Neuronal stem cell (in vitro differentiated cells): ENCODE results near the gene CLEC16A.

Experiments
- DNase-seq: peaks from one replicate; pipeline ENCODE4 v3.0.0-alpha.2; 2013; ENCODE audit warnings: low spot score
- H2AFZ ChIP-seq: one replicate; pipeline ENCODE4 v1.6.1; 2013; ENCODE audit warnings: mild to moderate bottlenecking, low read length, inconsistent platforms
- H2AK5ac ChIP-seq: 2 replicates; pipeline ENCODE4 v1.6.1; 2013; ENCODE audit warnings: low read depth, mild to moderate bottlenecking, inconsistent platforms, low read length, moderate library complexity, mixed read lengths
- H2BK120ac ChIP-seq: 2 replicates; pipeline ENCODE4 v1.6.1; 2013; ENCODE audit warnings: low read depth, mild to moderate bottlenecking, inconsistent platforms, low read length, moderate library complexity, mixed read lengths
- H2BK12ac ChIP-seq: one replicate; pipeline ENCODE4 v1.6.1; 2013; ENCODE audit warnings: low read length, inconsistent platforms
- H2BK15ac ChIP-seq: 2 replicates; pipeline ENCODE4 v1.6.1; 2013; ENCODE audit warnings: mild to moderate bottlenecking, low read length, inconsistent platforms, mixed read lengths
- H2BK5ac ChIP-seq: one replicate; pipeline ENCODE4 v1.6.1; 2013; ENCODE audit warnings: inconsistent platforms, mild to moderate bottlenecking, low read length, moderate library complexity
- H3K14ac ChIP-seq: one replicate; pipeline ENCODE4 v1.6.1; 2013; ENCODE audit warnings: low read length, inconsistent platforms
- H3K18ac ChIP-seq: 2 replicates; pipeline ENCODE4 v1.6.1; 2013; ENCODE audit warnings: low read length, inconsistent platforms
- H3K23ac ChIP-seq: 2 replicates; pipeline ENCODE4 v1.6.1; 2013; ENCODE audit warnings: low read depth, mild to moderate bottlenecking, mixed read lengths, low read length, inconsistent platforms; ENCODE audit not compliant: poor library complexity
- H3K27ac ChIP-seq: replicated peaks from 3 replicates; pipeline ENCODE4 v1.5.1; 2013; ENCODE audit warnings: low read length, inconsistent platforms
- H3K27me3 ChIP-seq, 3 experiments: 2 replicates each; pipeline ENCODE4 v1.6.1; 2013; ENCODE audit warnings: low read length in 3 of 3, mild to moderate bottlenecking in 2 of 3, inconsistent platforms in 1 of 3, low read depth in 1 of 3, mixed read lengths in 1 of 3, moderate library complexity in 1 of 3; ENCODE audit not compliant: control insufficient read depth in 3 of 3, insufficient read depth in 3 of 3
- H3K36me3 ChIP-seq, 2 donors: replicated peaks in 1 of 2; 2 replicates each; pipeline ENCODE4 v1.6.1; 2013; ENCODE audit warnings: low read length in 2 of 2; ENCODE audit not compliant: control insufficient read depth in 2 of 2, insufficient read depth in 2 of 2
- H3K4ac ChIP-seq: 2 replicates; pipeline ENCODE4 v1.6.1; 2013; ENCODE audit warnings: inconsistent platforms, mild to moderate bottlenecking, low read length, moderate library complexity
- H3K4me1 ChIP-seq, 2 donors: 1 replicate in 1 of 2; 2 replicates in 1 of 2; pipeline ENCODE4 v1.6.1; 2013; ENCODE audit warnings: low read length in 2 of 2, low read depth in 1 of 2; ENCODE audit not compliant: control insufficient read depth in 2 of 2, insufficient read depth in 1 of 2
- H3K4me2 ChIP-seq: one replicate; pipeline ENCODE4 v1.6.1; 2013; ENCODE audit warnings: mild to moderate bottlenecking, low read length, inconsistent platforms; ENCODE audit not compliant: insufficient read depth, poor library complexity, severe bottlenecking
- H3K4me3 ChIP-seq, 2 donors: 2 replicates each; pipeline ENCODE4 v1.5.1; 2013; ENCODE audit warnings: low read length in 2 of 2, mild to moderate bottlenecking in 2 of 2, inconsistent platforms in 1 of 2, moderate library complexity in 1 of 2
- H3K79me1 ChIP-seq: one replicate; pipeline ENCODE4 v1.6.1; 2013; ENCODE audit warnings: low read depth, mild to moderate bottlenecking, inconsistent platforms, low read length, moderate library complexity
- H3K9ac ChIP-seq: one replicate; pipeline ENCODE4 v1.6.1; 2013; ENCODE audit warnings: mild to moderate bottlenecking, low read depth, low read length, inconsistent platforms; ENCODE audit not compliant: poor library complexity
- H3K9me3 ChIP-seq, 2 donors: replicated peaks in 1 of 2; 2 replicates each; pipeline versions ENCODE3 to v1.6.1; 2013; ENCODE audit warnings: low read length in 2 of 2, mild to moderate bottlenecking in 2 of 2, inconsistent platforms in 1 of 2, low read depth in 1 of 2, mixed read lengths in 1 of 2, moderate library complexity in 1 of 2; ENCODE audit not compliant: control insufficient read depth in 2 of 2, insufficient read depth in 1 of 2
- H4K8ac ChIP-seq: one replicate; pipeline ENCODE4 v1.6.1; 2013; ENCODE audit warnings: low read depth, mild to moderate bottlenecking, inconsistent platforms, low read length, moderate library complexity
- H4K91ac ChIP-seq: one replicate; pipeline ENCODE4 v1.6.1; 2013; ENCODE audit warnings: low read length, low read depth, mild to moderate bottlenecking, inconsistent platforms; ENCODE audit not compliant: poor library complexity
- WGBS, 2 donors: extraction: QIAGEN DNeasy Blood & Tissue Kit; methylation state at CpG; one replicate each; pipeline ENCODE4 v1.1.7; 2013; ENCODE audit warnings: missing lambda C conversion rate in 2 of 2, mixed read lengths in 1 of 2; ENCODE audit not compliant: insufficient read length in 2 of 2, insufficient replicate concordance in 1 of 2; ENCODE audit errors: extremely low coverage in 2 of 2; 5-methylcytosine and 5-hydroxymethylcytosine counted together

The CLEC16A gene

GRCh38 chr16:10932959-10933710, 11.2 kb upstream of the CLEC16A start:
- Histone ChIP-seq H3K23ac (peak overlapping the region; percentile 27), H2AK5ac (no peak overlapping the region), H3K27ac (no peak overlapping the region), H3K4me2 (no peak overlapping the region), H3K27me3 (no peaks in the 10 kb centered on the region), H4K8ac (no peak overlapping the region), H3K14ac (no peak overlapping the region), H4K91ac (no peak overlapping the region), H3K4me3 (no peak overlapping the region), H2AFZ (no peak overlapping the region), H3K36me3 (peaks cover 4 to 58% of the 10 kb centered on the region in 2 donors), H2BK5ac (no peak overlapping the region), H3K4me1 (no peaks in the 10 kb centered on the region), H2BK15ac (no peak overlapping the region), H3K79me1 (peaks cover 2% of the 10 kb centered on the region), H3K18ac (no peak overlapping the region), H3K4ac (no peak overlapping the region), H3K9ac (no peak overlapping the region), H2BK120ac (no peak overlapping the region), H3K9me3 (no peaks in the 10 kb centered on the region), H2BK12ac (no peak overlapping the region)
- no peak for DNase-seq
- no CpG with 5 or more reads among the region's 11 CpGs for WGBS, 2 donors

GRCh38 chr16:10933865-10934264, 10.5 kb upstream of the CLEC16A start:
- Histone ChIP-seq H3K79me1 (peaks cover 2% of the 10 kb centered on the region), H2AFZ (no peak overlapping the region), H3K27ac (no peak overlapping the region), H3K4me2 (no peak overlapping the region), H3K4ac (no peak overlapping the region), H4K8ac (no peak overlapping the region), H3K36me3 (peaks cover 4 to 57% of the 10 kb centered on the region in 2 donors), H3K14ac (no peak overlapping the region), H4K91ac (no peak overlapping the region), H2BK15ac (no peak overlapping the region), H3K23ac (no peak overlapping the region), H2AK5ac (no peak overlapping the region), H2BK12ac (no peak overlapping the region), H3K27me3 (no peaks in the 10 kb centered on the region), H2BK120ac (no peak overlapping the region), H3K4me3 (no peak overlapping the region), H2BK5ac (no peak overlapping the region), H3K9ac (no peak overlapping the region), H3K4me1 (no peaks in the 10 kb centered on the region), H3K9me3 (no peaks in the 10 kb centered on the region), H3K18ac (no peak overlapping the region)
- no CpG with 5 or more reads among the region's 8 CpGs for WGBS, 2 donors
- no peak for DNase-seq

DNA sequence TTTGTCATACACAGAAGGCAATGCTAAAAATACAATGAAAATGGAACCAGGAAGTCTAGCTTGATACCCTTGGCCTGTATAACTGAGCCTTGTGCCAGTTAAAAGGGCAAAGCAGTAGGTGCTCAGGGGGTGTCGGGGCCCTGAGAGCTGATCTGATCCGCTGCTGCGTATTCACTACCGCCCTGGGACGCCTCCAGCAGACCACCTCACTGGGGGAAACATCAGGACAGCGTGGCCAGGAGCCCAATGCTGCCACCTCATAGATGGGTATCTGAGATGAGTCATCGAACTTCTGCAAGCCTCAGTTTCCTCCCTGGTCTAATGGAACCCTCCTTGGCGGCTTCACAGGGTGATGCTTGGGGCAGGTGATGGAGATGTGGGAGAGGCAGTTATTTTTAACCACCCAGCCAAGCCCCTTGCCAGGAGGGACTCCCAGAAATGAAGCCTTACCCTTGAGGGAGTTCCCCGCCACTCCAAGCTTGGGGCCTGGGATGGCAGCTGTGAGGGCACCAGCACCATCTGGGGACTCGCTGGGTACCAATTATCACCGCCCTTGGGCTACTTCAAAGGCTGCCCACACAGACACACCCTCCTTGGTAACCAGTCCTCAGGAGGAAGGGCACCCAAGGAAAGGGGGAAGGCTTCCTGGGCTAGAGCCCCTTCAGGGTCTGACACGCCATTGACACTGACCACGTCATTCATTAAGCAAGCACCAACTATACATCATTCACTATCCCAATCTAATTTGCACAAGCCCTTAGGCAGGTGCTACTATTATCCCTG, 9.8 kb upstream of the CLEC16A start:
- WGBS, 2 donors, result no CpG with 5 or more reads among the region's 13 CpGs
- no peak for DNase-seq
- H3K4ac ChIP-seq, result no peak overlapping the region
- H3K4me2 ChIP-seq, result no peak overlapping the region
- no peak overlapping the region for H4K91ac ChIP-seq
- H2AK5ac ChIP-seq, result no peak overlapping the region
- H2BK120ac ChIP-seq, result no peak overlapping the region
- no peak overlapping the region for H3K14ac ChIP-seq
- no peak overlapping the region for H2AFZ ChIP-seq
- H3K36me3 ChIP-seq, result peaks cover 4 to 57% of the 10 kb centered on the region in 2 donors
- H4K8ac ChIP-seq, result no peak overlapping the region
- H2BK12ac ChIP-seq, result no peak overlapping the region
- H3K27me3 ChIP-seq, result no peaks in the 10 kb centered on the region
- no peak overlapping the region for H3K23ac ChIP-seq
- H3K18ac ChIP-seq, result no peak overlapping the region
- H2BK15ac ChIP-seq, result no peak overlapping the region
- H2BK5ac ChIP-seq, result no peak overlapping the region
- H3K9me3 ChIP-seq, result no peaks in the 10 kb centered on the region
- peaks cover 2% of the 10 kb centered on the region for H3K79me1 ChIP-seq
- H3K4me3 ChIP-seq, result no peak overlapping the region
- H3K9ac ChIP-seq, result no peak overlapping the region
- H3K27ac ChIP-seq, result no peak overlapping the region
- peaks cover 0 to 3% of the 10 kb centered on the region in 2 donors for H3K4me1 ChIP-seq

DNA sequence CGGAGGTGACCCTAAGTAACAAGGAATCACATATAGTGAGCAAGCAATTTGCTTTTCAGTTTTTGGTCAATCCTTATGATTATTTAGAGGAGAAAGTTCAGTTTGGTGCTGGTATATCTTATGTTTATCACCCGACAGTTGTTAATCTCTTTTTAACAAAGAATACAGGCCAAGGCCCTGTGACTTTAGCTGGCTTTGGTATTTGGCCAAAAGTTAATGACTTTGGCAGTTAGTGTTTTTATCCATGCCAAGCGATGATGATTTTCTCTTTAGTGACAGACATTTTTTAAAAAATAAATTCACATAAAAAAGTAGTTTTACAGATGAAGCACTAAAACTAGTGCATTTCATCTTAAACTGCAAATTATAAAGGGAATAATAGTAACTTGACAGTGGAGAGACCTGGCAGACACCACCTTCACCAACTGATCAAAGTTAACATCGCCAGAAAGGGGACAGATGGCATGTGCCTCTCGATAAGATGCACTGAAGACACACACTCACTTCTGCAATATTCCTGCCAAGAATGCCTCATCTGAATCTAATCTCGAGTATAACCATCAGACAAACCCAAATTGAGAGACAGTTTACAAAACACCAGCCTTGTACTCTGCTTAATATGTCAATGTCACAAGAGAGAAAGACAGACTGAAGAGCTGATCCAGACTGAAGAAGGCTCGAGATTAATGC, 9.0 kb upstream of the CLEC16A start:
- no CpG with 5 or more reads among the region's 7 CpGs for WGBS, 2 donors
- Histone ChIP-seq H3K4me1 (peaks cover 4 to 11% of the 10 kb centered on the region in 2 donors), H3K27ac (no peak overlapping the region), H2BK12ac (no peak overlapping the region), H3K4ac (no peak overlapping the region), H3K4me2 (no peak overlapping the region), H3K9me3 (no peaks in the 10 kb centered on the region), H2AK5ac (no peak overlapping the region), H3K9ac (no peak overlapping the region), H3K4me3 (no peak overlapping the region), H3K23ac (no peak overlapping the region), H3K79me1 (peaks cover 6% of the 10 kb centered on the region), H4K8ac (no peak overlapping the region), H2BK15ac (no peak overlapping the region), H2BK5ac (no peak overlapping the region), H3K36me3 (peaks cover 6 to 62% of the 10 kb centered on the region in 2 donors), H3K14ac (no peak overlapping the region), H3K27me3 (no peaks in the 10 kb centered on the region), H4K91ac (no peak overlapping the region), H2AFZ (no peak overlapping the region), H2BK120ac (no peak overlapping the region), H3K18ac (no peak overlapping the region)
- no peak for DNase-seq
